ENCODE data around the gene KCNQ4. TPM values are rescaled to one million over a fixed set of nuclear protein-coding genes. Genes with fewer than 3 reads are reported as not detected.

Gene KCNQ4
- total RNA-seq, 6 experiments from 2014 or later, result 0.05 TPM; not detected in 5

DNA sequence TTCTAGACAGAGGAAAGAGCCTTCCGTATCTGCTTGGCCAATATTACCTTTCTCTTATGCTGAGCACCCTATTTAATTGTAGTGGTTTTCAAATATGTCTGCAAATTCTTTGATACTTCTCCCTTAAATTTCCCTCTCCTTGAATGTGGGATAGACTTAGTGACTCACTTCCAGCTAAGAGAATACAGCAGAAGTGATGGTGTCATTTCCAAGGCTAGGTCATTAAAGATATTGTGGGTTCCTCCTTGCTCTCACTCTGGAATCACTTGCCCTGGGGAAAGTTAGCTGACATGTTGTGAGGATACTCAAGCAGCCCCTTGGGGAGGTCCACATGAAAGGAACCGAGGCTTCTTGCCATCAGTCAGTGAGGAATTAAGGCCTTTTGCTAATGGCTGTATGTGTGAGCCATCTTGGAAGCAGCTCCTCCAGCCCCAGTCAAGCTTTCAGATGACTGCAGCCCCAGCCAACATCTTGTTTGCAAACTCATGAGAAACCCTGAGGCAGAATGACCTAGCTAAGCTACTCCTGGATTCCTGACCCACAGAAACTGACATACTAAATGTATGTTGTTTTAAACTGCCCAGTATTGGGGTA lies 86.6 kb downstream of the KCNQ4 start:
- H3K4me3 Mint-ChIP-seq, result no peak overlapping the region
- DNase-seq, result peak; percentile 20
- TF ChIP-seq, protein P1, sequence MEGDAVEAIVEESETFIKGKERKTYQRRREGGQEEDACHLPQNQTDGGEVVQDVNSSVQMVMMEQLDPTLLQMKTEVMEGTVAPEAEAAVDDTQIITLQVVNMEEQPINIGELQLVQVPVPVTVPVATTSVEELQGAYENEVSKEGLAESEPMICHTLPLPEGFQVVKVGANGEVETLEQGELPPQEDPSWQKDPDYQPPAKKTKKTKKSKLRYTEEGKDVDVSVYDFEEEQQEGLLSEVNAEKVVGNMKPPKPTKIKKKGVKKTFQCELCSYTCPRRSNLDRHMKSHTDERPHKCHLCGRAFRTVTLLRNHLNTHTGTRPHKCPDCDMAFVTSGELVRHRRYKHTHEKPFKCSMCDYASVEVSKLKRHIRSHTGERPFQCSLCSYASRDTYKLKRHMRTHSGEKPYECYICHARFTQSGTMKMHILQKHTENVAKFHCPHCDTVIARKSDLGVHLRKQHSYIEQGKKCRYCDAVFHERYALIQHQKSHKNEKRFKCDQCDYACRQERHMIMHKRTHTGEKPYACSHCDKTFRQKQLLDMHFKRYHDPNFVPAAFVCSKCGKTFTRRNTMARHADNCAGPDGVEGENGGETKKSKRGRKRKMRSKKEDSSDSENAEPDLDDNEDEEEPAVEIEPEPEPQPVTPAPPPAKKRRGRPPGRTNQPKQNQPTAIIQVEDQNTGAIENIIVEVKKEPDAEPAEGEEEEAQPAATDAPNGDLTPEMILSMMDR (IDR thresholded peaks at IDR 0.05), result no peak
- peaks cover 61% of the 10 kb centered on the region for H3K4me1 Mint-ChIP-seq (ENCODE audit: low read depth)
- peaks cover 17% of the 10 kb centered on the region for H3K9me3 Mint-ChIP-seq
- H3K27ac Mint-ChIP-seq, result no peak overlapping the region
- H3K36me3 Mint-ChIP-seq (ENCODE audit: low read depth), result peaks cover 15% of the 10 kb centered on the region; the same call in 1 of the 2 replicates
- H3K27me3 Mint-ChIP-seq (ENCODE audit: insufficient read depth), result no peaks in the 10 kb centered on the region; the same call in 1 of the 2 replicates

DNA sequence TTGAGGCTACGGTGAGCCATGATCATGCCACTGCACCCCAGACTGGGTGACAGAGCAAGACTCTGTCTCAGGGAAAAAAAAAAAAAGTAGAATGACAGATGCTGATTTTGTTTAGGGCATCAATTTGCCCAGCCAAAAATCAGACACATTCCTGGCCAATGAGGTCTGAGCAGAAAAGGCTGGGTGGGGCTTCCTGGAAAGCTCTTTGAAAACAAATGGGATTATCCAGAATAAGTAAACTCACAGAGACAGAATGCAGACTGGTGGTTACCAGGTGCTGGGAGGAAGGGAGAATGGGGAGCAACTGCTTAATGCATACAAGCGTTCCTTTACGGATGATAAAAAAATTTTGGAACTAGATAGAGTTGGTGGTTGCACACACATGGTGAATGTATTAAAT lies 88.7 kb downstream of the KCNQ4 start:
- H3K27ac Mint-ChIP-seq, result no peak overlapping the region
- TF ChIP-seq, protein P1 (IDR thresholded peaks at IDR 0.05), result no peak
- no peak for DNase-seq
- H3K4me1 Mint-ChIP-seq (ENCODE audit: low read depth), result peaks cover 67% of the 10 kb centered on the region
- H3K27me3 Mint-ChIP-seq (ENCODE audit: insufficient read depth), result no peaks in the 10 kb centered on the region; the same call in none of the 2 replicates
- H3K9me3 Mint-ChIP-seq, result peaks cover 31% of the 10 kb centered on the region
- no peak overlapping the region for H3K4me3 Mint-ChIP-seq
- H3K36me3 Mint-ChIP-seq (ENCODE audit: low read depth), result peaks cover 27% of the 10 kb centered on the region

GRCh38 chr1:40873863-40874472 lies 90.4 kb downstream of the KCNQ4 start:
- peaks cover 27% of the 10 kb centered on the region for H3K36me3 Mint-ChIP-seq (ENCODE audit: low read depth)
- peaks cover 31% of the 10 kb centered on the region for H3K9me3 Mint-ChIP-seq
- H3K4me1 Mint-ChIP-seq (ENCODE audit: low read depth), result peaks cover 75% of the 10 kb centered on the region
- no peak overlapping the region for H3K4me3 Mint-ChIP-seq
- TF ChIP-seq, protein P1 (IDR thresholded peaks at IDR 0.05), result no peak
- DNase-seq, result no peak
- H3K27ac Mint-ChIP-seq, result peak overlapping the region; percentile 43
- no peaks in the 10 kb centered on the region; the same call in none of the 2 replicates for H3K27me3 Mint-ChIP-seq (ENCODE audit: insufficient read depth)

- TF ChIP-seq, protein P1 (IDR thresholded peaks at IDR 0.05), result no peak
- DNase-seq, result no peak
- Mint-ChIP-seq H3K27ac (peak overlapping the region; percentile 89), H3K36me3 (ENCODE audit: low read depth) (peaks cover 17% of the 10 kb centered on the region), H3K4me3 (peak overlapping the region; percentile 45), H3K27me3 (ENCODE audit: insufficient read depth) (no peaks in the 10 kb centered on the region; the same call in none of the 2 replicates), H3K4me1 (ENCODE audit: low read depth) (peaks cover 78% of the 10 kb centered on the region), H3K9me3 (peaks cover 15% of the 10 kb centered on the region)
These were observed 92.8 kb downstream of the KCNQ4 start for GRCh38 chr1:40876436-40876761.

- peak overlapping the region; percentile 96 for H3K27ac Mint-ChIP-seq
These were observed 93.3 kb downstream of the KCNQ4 start for GRCh38 chr1:40876891-40877290.

More at GRCh38 chr1:40876891-40877290, 93.3 kb downstream of the KCNQ4 start:
- TF ChIP-seq, protein P1 (IDR thresholded peaks at IDR 0.05), result no peak
- Mint-ChIP-seq H3K4me3 (no peak overlapping the region), H3K4me1 (ENCODE audit: low read depth) (peaks cover 77% of the 10 kb centered on the region), H3K27me3 (ENCODE audit: insufficient read depth) (no peaks in the 10 kb centered on the region; the same call in 1 of the 2 replicates), H3K9me3 (peaks cover 14% of the 10 kb centered on the region), H3K36me3 (ENCODE audit: low read depth) (peaks cover 12% of the 10 kb centered on the region)
- no peak for DNase-seq
